ENCODE measurements around the gene GSX2.

DNA sequence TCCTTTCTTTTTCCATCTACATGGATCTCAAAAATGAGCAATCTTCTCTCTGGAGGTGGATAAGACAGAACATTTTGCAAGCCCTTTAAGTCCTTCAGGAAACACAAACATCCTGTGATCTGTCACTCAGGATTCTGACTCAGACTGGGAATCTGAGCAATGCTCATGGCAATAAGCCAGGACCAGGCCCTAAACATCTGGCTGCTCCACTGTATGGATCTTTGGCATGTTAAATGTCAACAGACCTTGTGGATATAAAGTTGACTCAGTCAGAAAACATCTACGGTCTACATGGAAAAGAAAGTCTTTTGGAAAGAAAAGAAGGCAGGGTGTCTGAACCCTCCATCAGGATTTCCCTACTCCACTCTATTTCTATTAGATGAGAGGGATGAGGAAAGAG lies 17.8 kb upstream of the GSX2 start:
- no peak for TF ChIP-seq POLR2A (IDR thresholded peaks at IDR 0.05)
- TF ChIP-seq, protein P1, sequence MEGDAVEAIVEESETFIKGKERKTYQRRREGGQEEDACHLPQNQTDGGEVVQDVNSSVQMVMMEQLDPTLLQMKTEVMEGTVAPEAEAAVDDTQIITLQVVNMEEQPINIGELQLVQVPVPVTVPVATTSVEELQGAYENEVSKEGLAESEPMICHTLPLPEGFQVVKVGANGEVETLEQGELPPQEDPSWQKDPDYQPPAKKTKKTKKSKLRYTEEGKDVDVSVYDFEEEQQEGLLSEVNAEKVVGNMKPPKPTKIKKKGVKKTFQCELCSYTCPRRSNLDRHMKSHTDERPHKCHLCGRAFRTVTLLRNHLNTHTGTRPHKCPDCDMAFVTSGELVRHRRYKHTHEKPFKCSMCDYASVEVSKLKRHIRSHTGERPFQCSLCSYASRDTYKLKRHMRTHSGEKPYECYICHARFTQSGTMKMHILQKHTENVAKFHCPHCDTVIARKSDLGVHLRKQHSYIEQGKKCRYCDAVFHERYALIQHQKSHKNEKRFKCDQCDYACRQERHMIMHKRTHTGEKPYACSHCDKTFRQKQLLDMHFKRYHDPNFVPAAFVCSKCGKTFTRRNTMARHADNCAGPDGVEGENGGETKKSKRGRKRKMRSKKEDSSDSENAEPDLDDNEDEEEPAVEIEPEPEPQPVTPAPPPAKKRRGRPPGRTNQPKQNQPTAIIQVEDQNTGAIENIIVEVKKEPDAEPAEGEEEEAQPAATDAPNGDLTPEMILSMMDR (IDR thresholded peaks at IDR 0.05 in 8 of 11, conservative IDR thresholded peaks at IDR 0.05 in 3 of 11) = no peak
